LNCAP (cell line): Measurements from ENCODE around the gene ADAMTS1.

Experiments used
- TF ChIP-seq, protein P1 (sequence below): fragments of 450-650 bp; IDR thresholded peaks from 2 replicates; pipeline ENCODE4 v1.5.1; 2017; ENCODE audit warnings: mild to moderate bottlenecking

ADAMTS1 gene

DNA sequence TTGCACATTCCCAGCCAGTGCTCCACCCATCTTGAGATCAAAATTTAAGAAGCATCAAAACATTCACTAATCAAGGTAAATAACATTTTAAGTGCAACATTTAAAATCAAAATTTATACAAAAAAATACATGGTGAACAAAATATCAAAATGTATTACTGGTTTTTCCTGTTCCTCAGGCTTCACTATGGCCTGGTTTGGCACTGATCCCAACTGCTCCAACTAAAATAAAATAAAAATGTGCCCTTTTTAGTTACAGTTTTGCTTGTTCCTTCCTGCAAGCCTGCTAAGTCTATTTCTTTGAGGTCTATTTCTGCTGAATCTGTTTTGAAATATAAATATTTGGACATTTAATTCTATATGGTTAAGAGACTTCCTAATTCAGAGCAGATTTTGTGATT lies 54.9 kb downstream of the ADAMTS1 start:
- TF ChIP-seq, protein P1, sequence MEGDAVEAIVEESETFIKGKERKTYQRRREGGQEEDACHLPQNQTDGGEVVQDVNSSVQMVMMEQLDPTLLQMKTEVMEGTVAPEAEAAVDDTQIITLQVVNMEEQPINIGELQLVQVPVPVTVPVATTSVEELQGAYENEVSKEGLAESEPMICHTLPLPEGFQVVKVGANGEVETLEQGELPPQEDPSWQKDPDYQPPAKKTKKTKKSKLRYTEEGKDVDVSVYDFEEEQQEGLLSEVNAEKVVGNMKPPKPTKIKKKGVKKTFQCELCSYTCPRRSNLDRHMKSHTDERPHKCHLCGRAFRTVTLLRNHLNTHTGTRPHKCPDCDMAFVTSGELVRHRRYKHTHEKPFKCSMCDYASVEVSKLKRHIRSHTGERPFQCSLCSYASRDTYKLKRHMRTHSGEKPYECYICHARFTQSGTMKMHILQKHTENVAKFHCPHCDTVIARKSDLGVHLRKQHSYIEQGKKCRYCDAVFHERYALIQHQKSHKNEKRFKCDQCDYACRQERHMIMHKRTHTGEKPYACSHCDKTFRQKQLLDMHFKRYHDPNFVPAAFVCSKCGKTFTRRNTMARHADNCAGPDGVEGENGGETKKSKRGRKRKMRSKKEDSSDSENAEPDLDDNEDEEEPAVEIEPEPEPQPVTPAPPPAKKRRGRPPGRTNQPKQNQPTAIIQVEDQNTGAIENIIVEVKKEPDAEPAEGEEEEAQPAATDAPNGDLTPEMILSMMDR: no peak

DNA sequence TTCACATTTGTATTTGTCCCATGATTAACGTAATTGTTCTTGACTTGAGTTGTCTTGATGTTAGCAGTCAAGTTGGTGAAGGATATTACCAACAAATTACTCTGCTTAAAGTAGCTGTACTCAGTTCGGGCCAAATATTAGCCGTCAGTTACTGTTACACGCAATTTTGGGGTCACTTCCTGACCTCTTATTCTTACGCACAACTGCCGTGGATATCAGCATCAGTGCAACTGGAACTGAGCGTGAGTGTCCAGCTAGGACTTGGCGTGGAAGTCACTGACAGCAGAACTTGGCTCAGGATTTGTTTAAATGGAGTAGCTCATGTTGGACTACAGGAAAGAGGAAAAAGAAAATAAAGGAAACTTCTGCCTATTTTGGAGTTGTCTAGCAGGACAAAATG lies 56.4 kb downstream of the ADAMTS1 start:
- TF ChIP-seq, protein P1: no peak
